Upper lobe of left lung (tissue), 4 donors: ENCODE measurements around the gene MLPH.

Experiments used
- POLR2AphosphoS5 ChIP-seq, 2 donors: sonication (generic); formaldehyde crosslinking; IDR thresholded peaks; one replicate each; pipeline ENCODE4 v1.5.1; 2017; ENCODE audit warnings: antibody characterized with exemption in 2 of 2
- TF ChIP-seq, protein P1 (sequence below), 6 experiments: fragments of 450-650 bp in 4 of 6; fragments of 200-600 bp in 2 of 6; sonication (generic) in 2 of 6; IDR thresholded peaks; one replicate each; pipeline ENCODE4 v1.5.1; 2016 to 2019; ENCODE audit warnings: antibody characterized with exemption in 6 of 6

DNA sequence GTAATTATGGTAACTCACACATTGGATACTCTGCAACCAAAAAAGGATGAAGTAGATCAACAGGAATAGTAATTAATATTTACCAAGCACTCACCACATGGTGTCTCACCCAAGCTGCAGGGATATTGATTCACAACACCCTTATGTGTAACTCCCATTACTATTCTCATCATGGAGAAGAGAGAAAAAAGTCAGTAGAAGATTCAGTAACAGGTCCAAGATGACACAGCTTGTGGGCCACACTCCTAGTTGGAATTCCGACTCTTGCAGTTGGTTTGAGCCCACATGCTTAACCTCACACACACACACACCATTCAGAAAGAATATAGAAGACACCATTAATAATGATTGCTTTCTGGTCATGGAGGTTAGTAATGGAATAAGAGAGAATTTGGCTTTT lies 1.7 kb upstream of the MLPH start:
- TF ChIP-seq POLR2AphosphoS5 (IDR thresholded peaks at IDR 0.05): no peak
- TF ChIP-seq, protein P1, sequence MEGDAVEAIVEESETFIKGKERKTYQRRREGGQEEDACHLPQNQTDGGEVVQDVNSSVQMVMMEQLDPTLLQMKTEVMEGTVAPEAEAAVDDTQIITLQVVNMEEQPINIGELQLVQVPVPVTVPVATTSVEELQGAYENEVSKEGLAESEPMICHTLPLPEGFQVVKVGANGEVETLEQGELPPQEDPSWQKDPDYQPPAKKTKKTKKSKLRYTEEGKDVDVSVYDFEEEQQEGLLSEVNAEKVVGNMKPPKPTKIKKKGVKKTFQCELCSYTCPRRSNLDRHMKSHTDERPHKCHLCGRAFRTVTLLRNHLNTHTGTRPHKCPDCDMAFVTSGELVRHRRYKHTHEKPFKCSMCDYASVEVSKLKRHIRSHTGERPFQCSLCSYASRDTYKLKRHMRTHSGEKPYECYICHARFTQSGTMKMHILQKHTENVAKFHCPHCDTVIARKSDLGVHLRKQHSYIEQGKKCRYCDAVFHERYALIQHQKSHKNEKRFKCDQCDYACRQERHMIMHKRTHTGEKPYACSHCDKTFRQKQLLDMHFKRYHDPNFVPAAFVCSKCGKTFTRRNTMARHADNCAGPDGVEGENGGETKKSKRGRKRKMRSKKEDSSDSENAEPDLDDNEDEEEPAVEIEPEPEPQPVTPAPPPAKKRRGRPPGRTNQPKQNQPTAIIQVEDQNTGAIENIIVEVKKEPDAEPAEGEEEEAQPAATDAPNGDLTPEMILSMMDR (IDR thresholded peaks at IDR 0.05): no peak
